Endodermal cell (in vitro differentiated cells): ENCODE measurements around the gene LMOD3. TPM values are rescaled to one million over a fixed set of nuclear protein-coding genes. Genes with fewer than 3 reads are reported as not detected.

ENCODE experiments used
- DNase-seq: peaks from one replicate; pipeline ENCODE4 v3.0.0-alpha.2; 2017
- H3K27ac ChIP-seq: 2 replicates; pipeline ENCODE4 v1.5.1; 2013; ENCODE audit warnings: mild to moderate bottlenecking, low read depth, low read length, moderate library complexity
- H3K27me3 ChIP-seq: 2 replicates; pipeline ENCODE4 v1.6.1; 2013; ENCODE audit warnings: mild to moderate bottlenecking, low read length, moderate library complexity; ENCODE audit not compliant: insufficient read depth, control insufficient read depth, poor library complexity, severe bottlenecking
- H3K36me3 ChIP-seq: 2 replicates; pipeline ENCODE4 v1.7.0; 2013; ENCODE audit warnings: mild to moderate bottlenecking, low read length, moderate library complexity; ENCODE audit not compliant: control insufficient read depth, insufficient read depth
- H3K4me1 ChIP-seq: one replicate; pipeline ENCODE4 v1.7.0; 2013; ENCODE audit warnings: low read length; ENCODE audit not compliant: control insufficient read depth, insufficient read depth
- H3K4me3 ChIP-seq: 2 replicates; pipeline ENCODE4 v1.5.1; 2013; ENCODE audit warnings: mild to moderate bottlenecking, low read length, moderate library complexity
- H3K9ac ChIP-seq: 2 replicates; pipeline ENCODE4 v1.6.1; 2013; ENCODE audit warnings: mild to moderate bottlenecking, low read length, moderate library complexity; ENCODE audit not compliant: poor library complexity, severe bottlenecking; ENCODE audit errors: extremely low read depth
- H3K9me3 ChIP-seq: 2 replicates; pipeline ENCODE4 v1.6.1; 2013; ENCODE audit warnings: mild to moderate bottlenecking, low read length, moderate library complexity; ENCODE audit not compliant: control insufficient read depth
- H3K27ac Mint-ChIP-seq: 2 replicates; pipeline ENCODE4 v1.8.0; 2020; ENCODE audit warnings: mixed read lengths
- H3K27me3 Mint-ChIP-seq: 2 replicates; pipeline ENCODE4 v1.8.0; 2021; ENCODE audit warnings: mild to moderate bottlenecking, mixed read lengths; ENCODE audit not compliant: insufficient read depth
- H3K36me3 Mint-ChIP-seq: 2 replicates; pipeline ENCODE4 v1.8.0; 2020; ENCODE audit warnings: low read depth, mixed read lengths
- H3K4me1 Mint-ChIP-seq: 2 replicates; pipeline ENCODE4 v1.8.0; 2020; ENCODE audit warnings: mixed read lengths
- H3K4me3 Mint-ChIP-seq: 2 replicates; pipeline ENCODE4 v1.8.0; 2020; ENCODE audit warnings: mild to moderate bottlenecking, moderate library complexity, mixed read lengths
- H3K9me3 Mint-ChIP-seq: 2 replicates; pipeline ENCODE4 v1.8.0; 2020; ENCODE audit warnings: mild to moderate bottlenecking, mixed read lengths
- CTCF ChIP-seq: fragments of 200-600 bp; sonication (generic); conservative IDR thresholded peaks from 2 replicates; pipeline ENCODE4 v1.5.0; 2021; ENCODE audit warnings: antibody characterized with exemption, mild to moderate bottlenecking
- WGBS, 2 experiments: methylation state at CpG; one replicate each; pipeline versions ENCODE4 v1.1.5 to v1.1.7; 2013; ENCODE audit warnings: missing lambda C conversion rate in 2 of 2, mixed read lengths in 1 of 2; ENCODE audit not compliant: insufficient coverage in 1 of 2, insufficient read length in 1 of 2; 5-methylcytosine and 5-hydroxymethylcytosine counted together
- total RNA-seq, 2 donors: library from RNA; stranded (reverse); fragmentation: NEBNext Ultra II Directional in 1 of 2; extraction: Animal tissue kit (Norgen Biotek cat#: 25700) in 1 of 2; gene quantifications; 2 replicates in 1 of 2; 3 replicates in 1 of 2; pipeline ENCODE4 v1.2.1, GENCODE V29; 2021

LMOD3 gene
- total RNA-seq, 2 donors from 2014 or later = not detected

GRCh38 chr3:69102384-69102783 is 20.0 kb downstream of the LMOD3 start:
- peaks cover 19% of the 10 kb centered on the region for H3K36me3 ChIP-seq
- H3K9me3 Mint-ChIP-seq = no peaks in the 10 kb centered on the region
- WGBS, 2 experiments = 90 to 97% methylated on average over 4 of the region's 4 CpGs
- no peaks in the 10 kb centered on the region for H3K27me3 Mint-ChIP-seq
- H3K27ac Mint-ChIP-seq = no peak overlapping the region
- no peak for DNase-seq
- no peaks in the 10 kb centered on the region for H3K27me3 ChIP-seq
- no peak overlapping the region for H3K9ac ChIP-seq
- H3K4me1 ChIP-seq = no peaks in the 10 kb centered on the region
- no peak overlapping the region for H3K4me3 ChIP-seq
- H3K27ac ChIP-seq = no peak overlapping the region
- no peak for TF ChIP-seq CTCF
- no peaks in the 10 kb centered on the region for H3K9me3 ChIP-seq
- H3K4me1 Mint-ChIP-seq = no peaks in the 10 kb centered on the region
- H3K4me3 Mint-ChIP-seq = no peak overlapping the region
- peaks cover 13% of the 10 kb centered on the region for H3K36me3 Mint-ChIP-seq

GRCh38 chr3:69099576-69099975 is 22.8 kb downstream of the LMOD3 start:
- Histone ChIP-seq H3K27ac (no peak overlapping the region), H3K9me3 (no peaks in the 10 kb centered on the region), H3K4me3 (no peak overlapping the region), H3K27me3 (no peaks in the 10 kb centered on the region), H3K9ac (no peak overlapping the region), H3K4me1 (no peaks in the 10 kb centered on the region), H3K36me3 (peaks cover 10% of the 10 kb centered on the region)
- DNase-seq = no peak
- no peak for TF ChIP-seq CTCF
- Mint-ChIP-seq H3K27ac (no peak overlapping the region), H3K4me1 (no peaks in the 10 kb centered on the region), H3K36me3 (peaks cover 13% of the 10 kb centered on the region), H3K9me3 (no peaks in the 10 kb centered on the region), H3K27me3 (no peaks in the 10 kb centered on the region), H3K4me3 (no peak overlapping the region)
- WGBS, 2 experiments = 94 to 96% methylated on average over 2 to 4 of the region's 4 CpGs

- H3K9me3 Mint-ChIP-seq = no peaks in the 10 kb centered on the region
- Histone ChIP-seq H3K36me3 (peaks cover 8% of the 10 kb centered on the region), H3K9ac (no peak overlapping the region), H3K9me3 (no peaks in the 10 kb centered on the region), H3K4me1 (no peaks in the 10 kb centered on the region), H3K27me3 (no peaks in the 10 kb centered on the region), H3K4me3 (no peak overlapping the region), H3K27ac (no peak overlapping the region)
- H3K27me3 Mint-ChIP-seq = no peaks in the 10 kb centered on the region
- 94 to 100% methylated on average over 3 to 9 of the region's 9 CpGs for WGBS, 2 experiments
- no peaks in the 10 kb centered on the region for H3K4me1 Mint-ChIP-seq
- no peak overlapping the region for H3K27ac Mint-ChIP-seq
- no peak for DNase-seq
- no peak for TF ChIP-seq CTCF
- H3K4me3 Mint-ChIP-seq = no peak overlapping the region
- peaks cover 11% of the 10 kb centered on the region for H3K36me3 Mint-ChIP-seq
Measured at GRCh38 chr3:69097407-69098086, 24.8 kb downstream of the LMOD3 start.
